NCI-H1048 (cell line): Measurements from ENCODE around the gene CEACAM4.
"Not testable (repeated sequence)": the region's sequence is repeated elsewhere in the genome, so short reads cannot be mapped to it uniquely, and the experiment has no call there.

Experiments used
- DNase-seq: peaks from one replicate; lab custom pipeline; 2025; lab: John Stamatoyannopoulos, UW

The CEACAM4 gene

GRCh38 chr19:41584931-41585330 is 41.9 kb downstream of the CEACAM4 start:
- DNase-seq, result no peak

GRCh38 chr19:41584260-41584810 is 42.5 kb downstream of the CEACAM4 start:
- no peak for DNase-seq

- DNase-seq, result not testable (repeated sequence)
Observed at GRCh38 chr19:41582577-41583182, 44.2 kb downstream of the CEACAM4 start.

- DNase-seq, result not testable (repeated sequence)
Observed at GRCh38 chr19:41581068-41581467, 45.8 kb downstream of the CEACAM4 start.

GRCh38 chr19:41578886-41579285 is 48.0 kb downstream of the CEACAM4 start:
- no peak for DNase-seq

- DNase-seq, result no peak
Observed at GRCh38 chr19:41577833-41578232, 49.0 kb downstream of the CEACAM4 start.

GRCh38 chr19:41577144-41577830 is 49.6 kb downstream of the CEACAM4 start:
- DNase-seq, result no peak

GRCh38 chr19:41575998-41576397 is 50.9 kb downstream of the CEACAM4 start, which contains the start of gene CEACAM21:
Gene CEACAM21, plus strand, starts transcription at chr19:41576166. Its CDS starts 109 bp downstream, at chr19:41576275.
- no peak for DNase-seq

GRCh38 chr19:41570639-41571112 is 56.2 kb downstream of the CEACAM4 start:
- peak; percentile 27 for DNase-seq

- DNase-seq, result no peak
Observed at GRCh38 chr19:41570179-41570578, 56.7 kb downstream of the CEACAM4 start.

GRCh38 chr19:41569481-41570150 is 57.3 kb downstream of the CEACAM4 start:
- no peak for DNase-seq
